ENCODE measurements around the gene CFAP74.
"Not testable (repeated sequence)": the region's sequence is repeated elsewhere in the genome, so short reads cannot be mapped to it uniquely, and the experiment has no call there.

CFAP74 gene

DNA sequence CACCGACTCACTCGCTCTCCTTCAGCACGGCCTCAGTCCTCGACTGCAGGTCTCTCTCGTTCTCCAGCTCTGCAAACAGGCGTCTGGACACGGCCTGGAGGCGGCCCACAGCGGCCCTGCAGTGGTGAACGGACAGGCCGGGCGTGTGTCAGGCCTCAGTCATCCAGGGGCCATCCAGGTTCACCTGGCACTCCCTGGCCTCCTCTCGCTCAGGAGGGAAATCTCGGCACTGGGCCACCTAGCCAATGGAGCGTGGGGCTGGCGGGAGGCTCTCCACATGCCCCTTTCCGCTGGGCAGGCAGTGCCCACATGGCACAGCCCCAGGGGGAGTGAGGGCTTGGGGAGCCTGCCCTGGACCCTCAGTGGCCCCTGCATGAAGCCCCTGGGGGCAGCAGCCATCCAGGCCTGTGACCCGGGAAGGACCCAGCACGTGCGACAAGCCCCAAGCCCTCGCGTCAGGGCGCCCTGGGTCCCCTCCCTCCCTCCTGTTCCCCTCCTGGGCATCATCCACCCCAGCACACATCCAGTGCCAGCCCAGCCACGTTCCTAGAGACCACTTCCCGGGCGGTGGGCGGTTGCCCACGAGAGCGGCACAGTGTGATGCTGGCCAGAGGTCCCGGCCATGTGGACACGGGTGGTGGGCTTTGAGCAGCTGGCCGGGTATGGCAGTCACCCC, 18.1 kb downstream of the CFAP74 start:
- DNase-seq (ENCODE audit: low read depth, low spot score) = peak; percentile 57

DNA sequence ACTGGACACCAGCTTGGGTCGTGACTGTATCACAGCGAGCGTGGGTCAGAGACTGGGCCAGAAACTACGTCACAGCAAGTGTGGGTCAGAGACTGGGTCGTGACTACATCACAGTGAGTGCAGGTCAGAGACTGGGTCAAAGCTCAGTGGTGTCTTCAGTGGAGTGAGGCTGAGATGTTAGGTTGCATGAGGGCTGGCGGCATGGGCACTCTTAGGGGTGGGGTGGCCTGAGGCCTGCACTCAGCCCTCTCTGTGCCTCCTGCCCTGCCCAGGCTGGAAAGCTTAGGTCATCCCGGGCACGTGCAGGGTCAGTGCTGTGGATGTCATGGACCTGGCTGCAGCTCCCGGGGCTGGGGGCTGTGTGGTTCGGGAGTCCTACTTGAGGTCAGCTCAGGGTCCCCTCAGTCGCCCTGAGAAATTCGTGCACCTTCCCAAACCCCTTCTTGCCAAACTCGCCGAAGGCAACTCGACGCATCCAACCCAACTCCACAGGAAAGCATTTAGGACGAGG, 19.0 kb downstream of the CFAP74 start:
- no peak for DNase-seq (ENCODE audit: low read depth, low spot score)

DNA sequence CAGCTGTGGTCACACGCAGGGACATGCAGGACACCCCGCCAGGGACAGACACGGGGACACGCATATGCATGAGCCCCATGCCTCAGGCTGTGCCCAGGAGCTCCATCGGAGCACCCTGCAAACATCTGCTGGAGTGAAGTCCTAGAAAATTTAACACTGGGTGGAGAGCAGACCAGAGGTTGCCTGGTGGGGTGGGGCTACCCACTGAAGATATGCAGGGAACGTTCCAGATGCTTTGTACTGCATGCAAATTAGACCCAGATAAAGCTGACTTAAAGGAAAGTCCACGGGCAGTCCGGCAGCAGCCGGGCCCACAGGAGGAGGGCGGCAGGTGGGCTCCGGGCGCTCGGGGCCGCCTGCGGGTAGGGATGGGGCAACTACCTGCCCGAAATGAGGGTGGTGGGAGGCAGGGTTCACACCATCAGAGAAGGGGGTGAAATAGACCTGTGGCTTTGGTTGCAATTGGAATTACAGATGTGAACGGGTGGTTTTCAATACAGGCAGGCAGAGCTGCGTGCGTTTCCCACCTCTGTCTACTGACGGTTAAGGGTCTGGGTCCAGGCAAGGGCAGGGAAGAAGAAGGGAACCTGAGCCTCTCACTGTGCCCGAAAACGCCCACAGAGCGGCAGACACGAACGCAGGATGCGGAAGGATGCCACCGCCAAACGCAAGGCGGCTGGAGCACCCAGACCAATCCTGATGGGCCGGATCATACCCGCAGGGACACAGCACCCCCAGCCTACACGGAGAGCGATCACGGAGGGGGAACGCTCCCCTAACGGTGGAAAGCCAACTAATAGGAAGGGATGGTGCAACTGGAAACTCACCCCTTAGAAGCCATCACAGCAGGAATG, 21.0 kb downstream of the CFAP74 start:
- DNase-seq (ENCODE audit: low read depth, low spot score) = no peak

DNA sequence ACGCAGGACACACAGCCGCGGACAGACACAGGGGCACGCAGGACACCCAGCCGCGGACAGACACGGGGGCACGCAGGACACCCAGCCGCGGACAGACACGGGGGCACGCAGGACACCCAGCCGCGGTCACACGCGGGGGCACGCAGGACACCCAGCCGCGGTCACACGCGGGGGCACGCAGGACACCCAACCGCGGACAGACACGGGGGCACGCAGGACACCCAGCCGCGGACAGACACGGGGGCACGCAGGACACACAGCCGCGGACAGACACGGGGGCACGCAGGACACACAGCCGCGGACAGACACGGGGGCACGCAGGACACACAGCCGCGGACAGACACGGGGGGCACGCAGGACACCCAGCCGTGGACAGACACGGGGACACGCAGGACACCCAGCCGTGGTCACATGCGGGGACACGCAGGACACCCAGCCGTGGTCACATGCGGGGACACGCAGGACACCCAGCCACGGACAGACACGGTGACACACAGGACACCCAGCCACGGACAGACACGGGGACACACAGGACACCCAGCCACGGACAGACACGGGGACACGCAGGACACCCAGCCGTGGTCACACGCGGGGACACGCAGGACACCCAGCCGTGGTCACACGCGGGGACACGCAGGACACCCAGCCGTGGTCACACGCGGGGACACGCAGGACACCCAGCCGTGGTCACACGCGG, 21.8 kb downstream of the CFAP74 start:
- DNase-seq (ENCODE audit: low read depth, low spot score) = not testable (repeated sequence)

DNA sequence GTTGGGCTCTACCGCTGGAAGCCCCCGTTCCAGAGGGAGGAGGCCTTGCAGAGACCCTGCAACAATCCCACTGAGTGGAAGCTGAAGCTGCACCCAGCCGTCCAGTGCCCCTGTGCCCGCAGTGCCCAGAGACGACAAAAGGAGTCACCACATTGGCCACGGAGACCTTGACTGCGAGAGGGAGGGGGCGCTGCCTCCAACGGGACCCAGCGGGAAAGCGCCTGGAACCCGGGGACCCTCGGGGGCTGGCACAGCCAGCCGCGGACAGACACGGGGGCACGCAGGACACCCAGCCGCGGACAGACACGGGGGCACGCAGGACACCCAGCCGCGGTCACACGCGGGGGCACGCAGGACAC, 22.5 kb downstream of the CFAP74 start:
- DNase-seq (ENCODE audit: low read depth, low spot score) = no peak

DNA sequence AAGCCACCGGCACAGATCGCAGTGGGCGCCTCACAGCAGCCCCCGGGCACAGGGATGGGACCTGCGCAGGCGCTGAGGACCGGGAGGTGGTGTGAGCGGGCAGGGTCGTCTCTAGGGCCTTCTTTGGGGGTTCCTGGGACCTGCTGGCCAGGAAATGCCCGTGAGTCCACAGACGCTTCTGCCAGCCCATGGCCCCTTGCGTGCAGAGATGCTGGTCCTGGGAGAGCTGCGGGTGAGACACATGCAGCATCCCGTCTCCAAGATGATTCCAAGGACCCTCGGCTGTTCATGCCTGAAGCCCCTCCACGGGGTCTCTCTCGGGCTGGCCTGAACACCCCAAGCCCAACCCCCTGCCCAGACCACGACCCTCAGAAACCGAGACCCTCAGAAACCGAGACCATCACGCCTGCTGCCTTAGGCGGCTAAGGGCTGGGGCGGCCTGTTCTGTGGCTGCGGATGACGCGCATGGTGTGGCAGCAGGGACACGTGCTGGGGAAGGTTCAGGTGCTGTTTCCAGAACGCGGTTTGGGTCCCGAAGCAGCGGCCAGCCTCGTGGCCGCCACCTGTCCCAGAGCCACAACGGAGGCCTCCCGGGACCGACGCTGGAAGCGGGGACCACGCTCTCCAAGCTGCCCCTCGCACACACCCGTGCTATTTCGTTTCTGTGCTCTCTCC, 23.0 kb downstream of the CFAP74 start:
- DNase-seq (ENCODE audit: low read depth, low spot score) = no peak

DNA sequence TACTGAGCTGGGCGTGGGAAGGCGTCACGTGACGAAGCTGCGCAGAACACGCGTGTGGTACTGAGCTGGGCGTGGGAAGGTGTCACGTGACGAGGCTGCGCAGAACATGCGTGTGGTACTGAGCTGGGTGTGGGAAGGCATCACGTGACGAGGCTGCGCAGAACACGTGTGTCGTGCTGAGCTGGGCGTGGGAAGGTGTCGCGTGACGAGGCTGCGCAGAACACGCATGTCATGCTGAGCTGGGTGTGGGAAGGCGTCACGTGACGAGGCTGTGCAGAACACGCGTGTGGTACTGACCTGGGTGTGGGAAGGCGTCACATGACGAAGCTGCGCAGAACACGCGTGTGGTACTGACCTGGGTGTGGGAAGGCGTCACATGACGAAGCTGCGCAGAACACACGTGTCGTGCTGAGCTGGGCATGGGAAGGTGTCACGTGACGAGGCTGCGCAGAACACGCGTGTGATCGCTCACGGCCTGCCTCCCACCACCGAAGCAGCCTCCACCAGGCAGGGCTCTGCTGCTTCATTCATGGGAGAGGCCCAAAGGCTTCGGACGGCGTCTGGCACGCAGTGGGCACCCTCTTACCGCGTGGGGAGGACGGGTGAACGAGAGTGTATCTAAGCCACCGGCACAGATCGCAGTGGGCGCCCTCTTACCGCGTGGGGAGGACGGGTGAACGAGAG, 24.0 kb downstream of the CFAP74 start:
- no peak for DNase-seq (ENCODE audit: low read depth, low spot score)

DNA sequence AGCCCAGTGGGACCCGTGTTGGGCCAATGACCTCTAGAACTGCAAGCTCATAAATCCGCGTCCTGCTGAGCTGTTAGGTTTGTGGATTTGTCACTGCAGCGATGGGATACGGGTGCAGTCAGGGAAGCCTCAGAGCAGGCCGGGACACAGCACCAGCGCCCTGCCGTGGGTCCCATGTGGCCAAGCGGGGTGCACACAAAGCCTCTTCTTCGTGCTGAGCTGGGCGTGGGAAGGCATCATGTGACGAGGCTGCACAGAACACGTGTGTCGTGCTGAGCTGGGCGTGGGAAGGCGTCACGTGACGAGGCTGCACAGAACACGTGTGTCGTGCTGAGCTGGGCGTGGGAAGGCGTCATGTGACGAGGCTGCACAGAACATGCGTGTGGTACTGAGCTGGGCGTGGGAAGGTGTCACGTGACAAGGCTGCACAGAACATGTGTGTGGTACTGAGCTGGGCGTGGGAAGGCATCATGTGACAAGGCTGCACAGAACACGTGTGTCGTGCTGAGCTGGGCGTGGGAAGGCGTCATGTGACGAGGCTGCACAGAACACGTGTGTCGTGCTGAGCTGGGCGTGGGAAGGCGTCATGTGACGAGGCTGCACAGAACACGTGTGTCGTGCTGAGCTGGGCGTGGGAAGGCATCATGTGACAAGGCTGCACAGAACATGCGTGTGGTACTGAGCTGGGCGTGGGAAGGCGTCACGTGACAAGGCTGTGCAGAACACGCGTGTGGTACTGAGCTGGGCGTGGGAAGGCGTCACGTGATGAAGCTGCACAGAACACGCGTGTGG, 24.7 kb downstream of the CFAP74 start:
- not testable (repeated sequence) for DNase-seq (ENCODE audit: low read depth, low spot score)

DNA sequence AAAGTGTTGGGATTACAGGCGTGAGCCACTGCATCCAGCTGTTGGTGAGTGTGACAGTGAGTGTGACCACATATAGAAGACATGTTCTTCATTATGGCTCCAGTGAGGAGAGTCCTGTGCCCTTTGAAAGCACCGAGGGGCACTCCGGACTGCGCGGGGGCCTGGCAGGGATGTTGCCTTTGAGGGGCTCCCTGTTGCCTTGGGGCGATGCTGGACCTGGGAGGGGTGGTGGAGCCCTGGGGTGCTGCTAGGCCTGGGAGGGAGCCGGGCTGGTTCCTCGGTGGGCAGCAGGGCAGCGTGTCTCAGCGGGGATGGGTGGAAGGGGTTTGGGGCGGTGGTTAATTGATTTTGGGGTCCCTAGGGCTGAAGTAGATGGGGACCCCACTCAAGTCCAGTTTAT, 25.5 kb downstream of the CFAP74 start:
- no peak for DNase-seq (ENCODE audit: low read depth, low spot score)

DNA sequence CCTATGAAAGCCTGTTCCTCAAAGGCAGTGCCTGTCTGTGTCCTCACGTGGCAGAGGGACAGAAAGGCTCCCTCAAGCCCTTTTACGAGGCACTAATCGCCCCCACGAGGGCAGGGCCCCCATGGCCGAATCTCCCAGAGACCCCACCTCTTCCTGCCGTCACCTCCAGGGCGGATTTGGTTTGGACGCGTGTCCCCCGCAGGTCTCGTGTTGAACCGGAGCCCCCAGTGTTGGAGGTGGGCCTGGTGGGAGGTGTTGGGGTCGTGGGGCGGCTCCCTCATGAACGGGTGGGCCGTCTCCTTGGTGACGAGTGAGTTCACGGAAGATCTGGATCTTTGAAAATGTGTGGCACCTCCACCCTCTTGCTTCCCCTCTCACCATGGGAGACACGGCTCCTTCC, 27.6 kb downstream of the CFAP74 start:
- no peak for DNase-seq (ENCODE audit: low read depth, low spot score)

DNA sequence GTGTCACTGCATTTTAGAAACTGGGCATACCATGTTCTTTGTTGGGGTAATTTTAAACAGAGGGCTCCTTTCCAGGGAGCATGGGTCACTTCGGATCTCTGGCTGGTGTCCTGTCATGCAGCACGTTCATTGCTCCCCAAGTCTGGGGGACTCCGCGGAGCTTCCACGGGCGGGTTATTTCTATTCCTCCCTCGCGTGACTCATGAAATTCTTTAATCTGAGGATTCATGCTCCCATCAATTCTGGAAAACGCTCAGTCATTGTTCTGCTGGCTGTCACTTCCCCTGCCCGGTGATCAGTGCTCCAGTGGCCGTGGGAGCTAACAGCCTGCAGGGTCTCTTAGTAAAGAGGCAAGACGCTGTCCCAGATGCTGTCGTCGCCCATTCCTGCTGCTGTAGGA, 28.1 kb downstream of the CFAP74 start:
- DNase-seq (ENCODE audit: low read depth, low spot score) = no peak

DNA sequence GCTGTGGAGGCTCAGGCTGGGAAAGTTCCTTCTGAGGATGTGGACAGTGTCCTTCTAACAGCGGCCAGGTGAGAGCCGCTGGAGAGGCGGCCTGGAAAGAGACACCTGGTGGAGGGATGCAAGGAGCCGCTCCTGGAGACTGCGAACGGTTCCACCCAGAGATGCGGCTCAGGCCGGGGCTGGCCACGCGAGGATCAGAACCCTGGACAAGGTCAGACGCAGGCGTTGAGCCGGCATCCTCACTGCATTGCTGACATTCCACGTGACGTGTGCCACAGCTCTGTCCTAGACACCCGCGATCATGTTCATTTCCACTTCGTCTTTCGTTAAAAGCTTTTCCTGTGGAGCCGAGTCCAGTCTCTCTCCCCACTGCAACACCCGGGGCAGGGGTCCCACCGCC, 28.8 kb downstream of the CFAP74 start:
- peak; percentile 56 for DNase-seq (ENCODE audit: low read depth, low spot score)

DNA sequence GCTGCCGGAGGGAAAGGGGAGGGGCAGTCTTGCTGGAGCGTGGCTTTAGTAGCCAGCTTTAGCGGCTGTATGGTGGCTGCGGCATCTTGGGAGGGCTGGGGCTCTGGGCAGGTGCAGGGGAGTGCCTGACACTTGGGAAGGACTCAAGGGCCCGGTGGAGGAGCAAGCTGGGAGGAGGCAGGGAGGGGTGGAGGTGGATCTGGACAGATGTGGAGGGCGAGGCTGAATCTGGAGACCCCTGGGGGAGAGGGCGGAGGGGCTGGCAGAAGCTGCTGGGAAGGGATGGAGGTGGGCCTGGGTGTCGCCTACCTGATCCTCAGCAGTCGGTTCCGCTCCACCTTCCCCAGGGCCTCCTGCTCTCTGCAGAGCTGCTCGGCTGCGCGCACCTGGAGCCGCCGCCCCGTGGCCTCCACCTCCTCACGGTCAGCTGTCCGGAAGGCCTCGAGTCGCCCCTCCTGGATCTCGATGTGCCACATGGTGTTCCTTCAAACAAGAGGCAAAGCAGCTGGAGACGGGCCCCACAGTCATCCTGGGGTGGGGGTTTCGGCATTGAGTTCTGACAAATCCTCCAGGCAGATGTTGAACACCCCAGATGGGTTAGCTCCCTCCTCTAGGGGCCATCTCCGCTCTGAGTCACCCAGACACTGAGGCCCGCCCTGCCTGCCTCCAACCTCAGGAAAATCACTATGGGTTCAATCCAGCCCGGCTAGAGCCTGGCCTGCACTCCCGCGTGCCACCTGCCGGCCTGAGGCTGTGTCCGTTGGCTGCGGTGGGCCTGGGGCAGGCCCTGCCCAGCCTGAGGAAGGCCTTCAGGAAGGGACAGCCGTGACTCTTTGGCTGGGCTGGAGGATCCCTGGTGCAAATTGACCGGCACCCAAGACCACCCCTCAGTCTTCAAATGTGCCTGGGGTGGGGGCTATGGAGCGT, 29.6 kb downstream of the CFAP74 start:
- no peak for DNase-seq (ENCODE audit: low read depth, low spot score)

DNA sequence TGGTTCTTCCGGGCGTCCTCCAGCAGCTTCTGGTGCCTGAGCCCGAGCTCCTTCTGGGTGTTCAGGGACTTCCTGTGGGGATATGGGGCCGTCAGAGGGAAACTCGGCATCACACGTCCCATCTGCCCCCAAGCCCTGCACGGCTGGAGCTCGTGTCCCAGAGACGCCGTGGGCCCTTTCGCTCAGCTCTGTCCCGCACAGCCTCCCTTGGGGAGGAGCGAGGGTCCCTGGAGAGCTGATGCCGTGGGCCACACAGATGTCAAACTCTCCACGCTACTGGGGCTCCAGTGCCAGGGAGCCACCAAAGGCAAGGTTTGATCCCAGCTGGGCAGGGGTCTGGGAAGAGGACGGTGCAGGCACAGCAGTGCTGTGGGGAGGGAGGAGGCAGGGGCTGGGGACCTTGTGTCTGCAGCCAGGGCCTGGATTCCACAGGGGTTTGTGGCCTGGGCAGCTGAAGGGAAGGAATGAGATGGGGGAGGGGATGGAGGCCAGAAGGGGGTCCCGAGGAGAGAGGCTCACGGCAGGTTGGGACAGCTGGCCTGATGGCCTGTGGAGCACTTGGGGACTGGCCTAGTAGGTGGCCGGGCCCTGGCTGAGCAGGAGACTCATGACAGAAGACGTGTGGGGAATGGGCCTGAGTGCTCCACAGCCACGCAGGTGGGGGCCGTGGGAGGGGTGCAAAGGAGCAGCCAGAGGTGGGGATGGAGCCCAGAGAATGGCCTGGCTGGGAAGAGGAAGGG, 30.4 kb downstream of the CFAP74 start:
- no peak for DNase-seq (ENCODE audit: low read depth, low spot score)

DNA sequence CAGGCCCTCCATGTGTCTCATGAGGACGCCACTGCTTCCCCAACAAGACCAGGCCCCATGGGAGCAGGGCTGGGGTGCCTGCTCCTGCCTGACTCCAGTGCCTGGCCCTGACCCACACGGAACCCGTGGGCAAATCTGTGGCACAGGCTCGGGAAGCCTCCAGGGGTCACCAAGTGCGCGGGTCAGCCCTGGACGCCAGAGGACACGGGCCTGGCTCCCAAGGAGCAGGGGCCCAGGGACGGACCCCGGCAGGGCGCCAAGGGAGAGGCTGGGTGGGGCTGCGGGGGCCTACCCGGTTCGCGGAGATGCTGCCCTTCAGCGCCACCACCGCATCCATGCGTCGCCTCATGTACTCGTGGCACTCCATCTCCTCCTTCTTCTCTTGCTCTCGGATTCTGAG, 31.9 kb downstream of the CFAP74 start:
- no peak for DNase-seq (ENCODE audit: low read depth, low spot score)

DNA sequence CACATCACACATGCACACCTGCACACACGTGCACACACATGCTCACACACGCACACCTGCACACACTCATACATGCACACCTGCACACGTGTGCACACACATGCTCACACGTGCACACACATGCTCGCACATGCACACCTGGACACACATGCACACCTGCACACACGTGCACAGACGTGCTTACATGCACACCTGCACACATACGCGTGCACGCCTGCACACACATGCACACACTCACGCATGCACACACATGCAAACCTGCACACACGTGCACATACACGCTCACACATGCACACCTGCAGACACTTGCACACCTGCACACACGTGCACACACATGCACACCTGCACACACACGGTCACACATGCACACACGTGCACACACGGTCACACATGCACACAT, 32.6 kb downstream of the CFAP74 start:
- DNase-seq (ENCODE audit: low read depth, low spot score) = no peak

DNA sequence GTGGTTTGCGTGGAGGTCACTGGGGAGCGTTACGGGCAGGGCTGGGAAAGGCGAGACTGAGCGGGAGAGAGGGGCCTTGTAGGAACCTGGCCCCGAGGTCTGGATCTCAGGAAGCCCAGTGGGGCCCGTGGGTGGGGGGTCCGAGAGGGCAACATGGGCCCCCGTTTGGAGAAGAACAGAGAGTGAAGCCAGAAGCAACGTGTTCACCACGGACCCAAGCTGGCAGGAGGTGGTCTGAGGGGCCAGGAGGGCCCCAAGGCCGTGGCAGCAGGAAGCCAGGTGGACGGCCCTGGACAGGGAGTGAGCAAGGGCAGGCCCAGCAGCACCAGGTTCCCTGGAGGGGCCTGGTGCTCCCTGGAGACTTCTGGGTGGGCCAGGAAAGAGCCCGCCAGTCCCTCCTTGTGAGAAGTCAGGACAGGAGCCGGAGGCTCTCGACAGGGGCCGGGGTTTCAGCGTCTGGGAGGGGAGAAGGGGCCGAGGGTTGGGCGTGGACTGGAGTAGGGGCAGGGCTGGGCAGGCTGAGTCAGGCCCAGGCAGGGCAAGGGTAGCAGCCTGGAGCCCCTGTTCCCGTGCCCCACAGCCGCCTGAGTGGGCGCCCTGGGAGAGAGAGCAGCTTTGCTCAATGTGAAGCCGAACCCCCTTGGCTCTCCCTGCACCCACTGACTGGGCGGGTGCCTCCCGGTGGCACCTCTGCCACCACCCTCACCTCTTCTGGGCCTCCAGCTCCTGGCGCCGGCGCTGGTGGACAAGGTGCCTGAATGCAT, 33.5 kb downstream of the CFAP74 start:
- no peak for DNase-seq (ENCODE audit: low read depth, low spot score)

DNA sequence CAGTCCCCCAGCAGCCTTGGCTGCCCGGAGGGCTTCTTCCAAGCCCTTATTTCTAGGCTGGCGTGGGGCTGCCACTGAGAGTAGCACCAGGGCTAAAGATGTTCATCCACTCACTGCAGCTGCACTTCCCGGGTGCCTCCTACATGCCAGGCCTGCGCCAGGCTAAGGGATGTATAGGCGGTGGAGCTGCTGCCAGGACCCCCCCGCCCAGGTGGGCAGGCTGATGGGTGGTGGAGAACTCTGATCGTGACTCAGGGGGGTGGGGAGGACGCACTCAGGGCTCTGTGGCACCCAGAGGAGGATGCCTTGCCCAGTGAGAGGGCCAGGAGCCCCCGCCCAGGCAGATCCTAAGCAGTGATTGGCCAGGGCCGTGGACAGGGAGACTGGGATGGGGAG, 34.1 kb downstream of the CFAP74 start:
- DNase-seq (ENCODE audit: low read depth, low spot score) = no peak
